Liver (tissue), 9 donors: ENCODE data around the gene RNF31. TPM values are rescaled to one million over a fixed set of nuclear protein-coding genes. Genes with fewer than 3 reads are reported as not detected.

ENCODE experiments used
- DNase-seq: peaks from one replicate; pipeline ENCODE4 v3.0.0-alpha.2; 2017; ENCODE audit warnings: low spot score
- H3K27ac ChIP-seq, 2 donors: one replicate each; pipeline ENCODE4 v1.7.0; 2013; ENCODE audit warnings: inconsistent platforms in 2 of 2, low read length in 2 of 2, control low read depth in 1 of 2, low read depth in 1 of 2, mild to moderate bottlenecking in 1 of 2
- H3K27me3 ChIP-seq, 4 donors: one replicate each; pipeline versions ENCODE4 v1.6.1 to v1.7.0; 2013; ENCODE audit warnings: low read length in 3 of 4, inconsistent platforms in 1 of 4, mild to moderate bottlenecking in 1 of 4, moderate library complexity in 1 of 4; ENCODE audit not compliant: control insufficient read depth in 4 of 4, insufficient read depth in 4 of 4
- H3K36me3 ChIP-seq, 4 donors: one replicate each; pipeline versions ENCODE4 v1.6.1 to v1.7.0; 2013; ENCODE audit warnings: low read length in 3 of 4, mild to moderate bottlenecking in 3 of 4, low read depth in 1 of 4, moderate library complexity in 1 of 4; ENCODE audit not compliant: control insufficient read depth in 4 of 4, insufficient read depth in 3 of 4
- H3K4me1 ChIP-seq, 4 donors: one replicate each; pipeline versions ENCODE4 v1.6.1 to v1.7.0; 2013; ENCODE audit warnings: low read length in 3 of 4, mild to moderate bottlenecking in 3 of 4, moderate library complexity in 1 of 4; ENCODE audit not compliant: control insufficient read depth in 4 of 4, insufficient read depth in 4 of 4
- H3K4me3 ChIP-seq, 3 donors: one replicate each; pipeline versions ENCODE4 v1.6.1 to v1.7.0; 2013; ENCODE audit warnings: low read length in 3 of 3, control low read depth in 1 of 3, low read depth in 1 of 3, mild to moderate bottlenecking in 1 of 3
- H3K9ac ChIP-seq, 2 donors: one replicate each; pipeline ENCODE4 v1.7.0; 2013; ENCODE audit warnings: low read length in 2 of 2, mild to moderate bottlenecking in 2 of 2, moderate library complexity in 2 of 2, control low read depth in 1 of 2, low read depth in 1 of 2
- H3K9me3 ChIP-seq, 4 donors: one replicate each; pipeline versions ENCODE4 v1.6.1 to v1.7.0; 2013; ENCODE audit warnings: low read length in 3 of 4; ENCODE audit not compliant: control insufficient read depth in 4 of 4
- FOXA1 ChIP-seq: IDR thresholded peaks from 2 replicates; pipeline ENCODE4 v1.6.1; 2016; ENCODE audit warnings: antibody characterized with exemption
- GABPA ChIP-seq, 2 donors: IDR thresholded peaks in 1 of 2; conservative IDR thresholded peaks in 1 of 2; 2 replicates each; pipeline ENCODE4 v1.6.1; 2016; ENCODE audit warnings: antibody characterized with exemption in 2 of 2, mild to moderate bottlenecking in 1 of 2, moderate library complexity in 1 of 2
- HNF4A ChIP-seq, 2 donors: conservative IDR thresholded peaks; 2 replicates each; pipeline ENCODE4 v1.6.1; 2016; ENCODE audit warnings: antibody characterized with exemption in 2 of 2, mild to moderate bottlenecking in 2 of 2
- HNF4G ChIP-seq: IDR thresholded peaks from 2 replicates; pipeline ENCODE4 v1.6.1; 2016; ENCODE audit warnings: antibody characterized with exemption
- JUND ChIP-seq, 2 donors: IDR thresholded peaks; 2 replicates each; pipeline ENCODE4 v1.6.1; 2016; ENCODE audit warnings: antibody characterized with exemption in 2 of 2
- NR2F2 ChIP-seq: IDR thresholded peaks from 2 replicates; pipeline ENCODE4 v1.6.1; 2016; ENCODE audit warnings: antibody characterized with exemption
- RAD21 ChIP-seq, 2 donors: IDR thresholded peaks; 2 replicates each; pipeline ENCODE4 v1.6.1; 2016; ENCODE audit warnings: antibody characterized with exemption in 2 of 2, mild to moderate bottlenecking in 2 of 2
- RXRA ChIP-seq, 2 donors: IDR thresholded peaks; 2 replicates each; pipeline ENCODE4 v1.6.1; 2017 to 2018; ENCODE audit warnings: antibody characterized with exemption in 2 of 2, mild to moderate bottlenecking in 1 of 2
- TAF1 ChIP-seq: conservative IDR thresholded peaks from 2 replicates; pipeline ENCODE4 v1.6.1; 2016; ENCODE audit warnings: antibody characterized with exemption, mild to moderate bottlenecking
- YY1 ChIP-seq: IDR thresholded peaks from 2 replicates; pipeline ENCODE4 v1.6.1; 2016; ENCODE audit warnings: antibody characterized with exemption, mild to moderate bottlenecking
- WGBS: extraction: QIAGEN DNeasy Blood & Tissue Kit; methylation state at CpG from one replicate; pipeline ENCODE4 v1.1.7; 2013; 5-methylcytosine and 5-hydroxymethylcytosine counted together
- polyA plus RNA-seq, 2 donors: library from polyadenylated mRNA; stranded (reverse) in 1 of 2; unstranded in 1 of 2; fragments of 200-250 nt in 1 of 2; fragments of >200 nt in 1 of 2; fragmentation: Nextera tagmentation in 1 of 2; extraction: Ambion mirVana in 1 of 2; gene quantifications; one replicate each; pipeline versions ENCODE4 v1.2.1 to v1.2.3, GENCODE V29; 2013 to 2015
- total RNA-seq, 2 donors: library from RNA; depleted of rRNA; stranded (reverse); fragments of >200 nt; gene quantifications; one replicate each; pipeline ENCODE4 v1.2.3, GENCODE V29; 2014
- TF ChIP-seq, protein P1 (sequence below): IDR thresholded peaks from 2 replicates; pipeline ENCODE4 v1.6.1; 2016; ENCODE audit warnings: antibody characterized with exemption
- TF ChIP-seq, protein P2 (sequence below): IDR thresholded peaks from 2 replicates; pipeline ENCODE4 v1.6.1; 2016; ENCODE audit warnings: antibody characterized with exemption, mild to moderate bottlenecking
- TF ChIP-seq, protein P3 (sequence below): fragments of 150-350 bp; IDR thresholded peaks from 2 replicates; pipeline ENCODE4 v1.5.1; 2017; ENCODE audit warnings: improper control_type of control experiment, low read depth, low read length; ENCODE audit not compliant: missing input control
- donor health status: healthy.
- donor health status: healthy.
- donor health status: healthy.
- donor health status: healthy.
- donor health status: healthy.

Gene RNF31
- total and polyA plus RNA-seq, 4 donors = 16.3 to 36.0 (median 20.9) TPM

DNA sequence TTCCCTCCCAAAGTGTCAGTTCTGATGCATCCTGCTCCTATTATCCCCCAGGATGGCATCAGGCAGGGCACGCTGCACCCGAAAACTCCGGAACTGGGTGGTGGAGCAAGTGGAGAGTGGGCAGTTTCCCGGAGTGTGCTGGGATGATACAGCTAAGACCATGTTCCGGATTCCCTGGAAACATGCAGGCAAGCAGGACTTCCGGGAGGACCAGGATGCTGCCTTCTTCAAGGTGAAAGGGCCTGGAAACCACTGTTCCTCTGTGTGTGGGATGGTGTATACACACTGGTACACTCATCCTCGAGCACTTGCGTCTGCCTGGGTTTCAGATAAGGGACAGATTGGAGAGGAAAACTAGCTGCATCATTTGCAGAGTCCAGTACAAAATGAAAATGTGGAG, 14.8 kb downstream of the RNF31 start:
- TF ChIP-seq RXRA (IDR thresholded peaks at IDR 0.05) (no peak), GABPA (IDR thresholded peaks at IDR 0.05 in 1 of 2, conservative IDR thresholded peaks at IDR 0.05 in 1 of 2) (no peak), JUND (IDR thresholded peaks at IDR 0.05) (no peak), NR2F2 (no peak), RAD21 (IDR thresholded peaks at IDR 0.05) (no peak), TAF1 (no peak), YY1 (no peak), FOXA1 (no peak), HNF4A (conservative IDR thresholded peaks at IDR 0.05) (no peak), HNF4G (no peak)
- TF ChIP-seq, protein P1, sequence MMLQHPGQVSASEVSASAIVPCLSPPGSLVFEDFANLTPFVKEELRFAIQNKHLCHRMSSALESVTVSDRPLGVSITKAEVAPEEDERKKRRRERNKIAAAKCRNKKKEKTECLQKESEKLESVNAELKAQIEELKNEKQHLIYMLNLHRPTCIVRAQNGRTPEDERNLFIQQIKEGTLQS = no peak
- TF ChIP-seq, protein P2, sequence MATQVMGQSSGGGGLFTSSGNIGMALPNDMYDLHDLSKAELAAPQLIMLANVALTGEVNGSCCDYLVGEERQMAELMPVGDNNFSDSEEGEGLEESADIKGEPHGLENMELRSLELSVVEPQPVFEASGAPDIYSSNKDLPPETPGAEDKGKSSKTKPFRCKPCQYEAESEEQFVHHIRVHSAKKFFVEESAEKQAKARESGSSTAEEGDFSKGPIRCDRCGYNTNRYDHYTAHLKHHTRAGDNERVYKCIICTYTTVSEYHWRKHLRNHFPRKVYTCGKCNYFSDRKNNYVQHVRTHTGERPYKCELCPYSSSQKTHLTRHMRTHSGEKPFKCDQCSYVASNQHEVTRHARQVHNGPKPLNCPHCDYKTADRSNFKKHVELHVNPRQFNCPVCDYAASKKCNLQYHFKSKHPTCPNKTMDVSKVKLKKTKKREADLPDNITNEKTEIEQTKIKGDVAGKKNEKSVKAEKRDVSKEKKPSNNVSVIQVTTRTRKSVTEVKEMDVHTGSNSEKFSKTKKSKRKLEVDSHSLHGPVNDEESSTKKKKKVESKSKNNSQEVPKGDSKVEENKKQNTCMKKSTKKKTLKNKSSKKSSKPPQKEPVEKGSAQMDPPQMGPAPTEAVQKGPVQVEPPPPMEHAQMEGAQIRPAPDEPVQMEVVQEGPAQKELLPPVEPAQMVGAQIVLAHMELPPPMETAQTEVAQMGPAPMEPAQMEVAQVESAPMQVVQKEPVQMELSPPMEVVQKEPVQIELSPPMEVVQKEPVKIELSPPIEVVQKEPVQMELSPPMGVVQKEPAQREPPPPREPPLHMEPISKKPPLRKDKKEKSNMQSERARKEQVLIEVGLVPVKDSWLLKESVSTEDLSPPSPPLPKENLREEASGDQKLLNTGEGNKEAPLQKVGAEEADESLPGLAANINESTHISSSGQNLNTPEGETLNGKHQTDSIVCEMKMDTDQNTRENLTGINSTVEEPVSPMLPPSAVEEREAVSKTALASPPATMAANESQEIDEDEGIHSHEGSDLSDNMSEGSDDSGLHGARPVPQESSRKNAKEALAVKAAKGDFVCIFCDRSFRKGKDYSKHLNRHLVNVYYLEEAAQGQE = no peak
- Histone ChIP-seq H3K4me3 (peak overlapping the region; percentile 63 to 81 (median 70)), H3K27ac (peak overlapping the region; percentile 71 to 91), H3K9ac (peak overlapping the region; percentile 45 to 87), H3K4me1 (peaks cover 8 to 35% (median 29%) of the 10 kb centered on the region in 4 donors), H3K36me3 (peaks cover 24 to 57% (median 44%) of the 10 kb centered on the region in 4 donors), H3K27me3 (no peaks in the 10 kb centered on the region), H3K9me3 (no peaks in the 10 kb centered on the region)
- WGBS = 59% methylated on average over 8 of the region's 8 CpGs
- no peak for DNase-seq

GRCh38 chr14:24164518-24164991, 17.3 kb downstream of the RNF31 start:
- no peak for DNase-seq
- H3K4me1 ChIP-seq = peaks cover 8 to 34% (median 28%) of the 10 kb centered on the region in 4 donors

More at GRCh38 chr14:24164518-24164991, 17.3 kb downstream of the RNF31 start:
- no peak overlapping the region for H3K27ac ChIP-seq
- no peak overlapping the region for H3K4me3 ChIP-seq
- no peaks in the 10 kb centered on the region for H3K27me3 ChIP-seq
- 95% methylated on average over 14 of the region's 14 CpGs for WGBS
- H3K9me3 ChIP-seq = no peaks in the 10 kb centered on the region
- TF ChIP-seq RXRA (IDR thresholded peaks at IDR 0.05) (no peak), HNF4G (no peak), YY1 (no peak), FOXA1 (no peak), HNF4A (conservative IDR thresholded peaks at IDR 0.05) (no peak), NR2F2 (no peak)
- TF ChIP-seq, protein P3, sequence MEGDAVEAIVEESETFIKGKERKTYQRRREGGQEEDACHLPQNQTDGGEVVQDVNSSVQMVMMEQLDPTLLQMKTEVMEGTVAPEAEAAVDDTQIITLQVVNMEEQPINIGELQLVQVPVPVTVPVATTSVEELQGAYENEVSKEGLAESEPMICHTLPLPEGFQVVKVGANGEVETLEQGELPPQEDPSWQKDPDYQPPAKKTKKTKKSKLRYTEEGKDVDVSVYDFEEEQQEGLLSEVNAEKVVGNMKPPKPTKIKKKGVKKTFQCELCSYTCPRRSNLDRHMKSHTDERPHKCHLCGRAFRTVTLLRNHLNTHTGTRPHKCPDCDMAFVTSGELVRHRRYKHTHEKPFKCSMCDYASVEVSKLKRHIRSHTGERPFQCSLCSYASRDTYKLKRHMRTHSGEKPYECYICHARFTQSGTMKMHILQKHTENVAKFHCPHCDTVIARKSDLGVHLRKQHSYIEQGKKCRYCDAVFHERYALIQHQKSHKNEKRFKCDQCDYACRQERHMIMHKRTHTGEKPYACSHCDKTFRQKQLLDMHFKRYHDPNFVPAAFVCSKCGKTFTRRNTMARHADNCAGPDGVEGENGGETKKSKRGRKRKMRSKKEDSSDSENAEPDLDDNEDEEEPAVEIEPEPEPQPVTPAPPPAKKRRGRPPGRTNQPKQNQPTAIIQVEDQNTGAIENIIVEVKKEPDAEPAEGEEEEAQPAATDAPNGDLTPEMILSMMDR = no peak
- peaks cover 21 to 55% (median 39%) of the 10 kb centered on the region in 4 donors for H3K36me3 ChIP-seq
- no peak overlapping the region for H3K9ac ChIP-seq
